Kidney glomerular epithelial cell (primary cell): ENCODE data around the gene SCGB1D4.
"Not testable (repeated sequence)": the region's sequence is repeated elsewhere in the genome, so short reads cannot be mapped to it uniquely, and the experiment has no call there.

ENCODE experiments used
- DNase-seq: peaks from one replicate; lab custom pipeline; 2025; lab: John Stamatoyannopoulos, UW

The SCGB1D4 gene, protein sequence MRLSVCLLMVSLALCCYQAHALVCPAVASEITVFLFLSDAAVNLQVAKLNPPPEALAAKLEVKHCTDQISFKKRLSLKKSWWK

DNA sequence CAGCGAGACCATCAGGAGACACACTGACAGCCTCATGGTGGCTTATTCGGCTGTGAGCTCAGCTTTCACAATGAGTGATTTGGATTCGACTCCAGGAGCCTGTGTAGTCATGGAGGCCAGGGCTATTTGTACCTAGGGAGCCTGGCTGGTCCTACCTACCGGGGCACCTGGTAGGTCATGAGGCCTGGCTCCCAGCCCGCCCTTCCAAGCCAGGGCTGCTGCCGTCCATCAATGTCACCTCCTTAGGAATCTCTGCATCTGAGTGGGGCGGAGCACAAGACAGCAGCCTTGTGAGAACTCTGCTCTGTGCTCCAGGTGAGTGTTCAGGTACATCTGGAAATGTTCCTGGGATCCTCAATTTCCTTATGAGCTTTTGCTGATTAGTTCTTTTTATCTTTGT lies at the start of gene SCGB1D4:
SCGB1D4 (minus strand) TSS at position 101 of the 400 bp plus-strand sequence; CDS start at position 36, 65 bp downstream.
- DNase-seq, result no peak

DNA sequence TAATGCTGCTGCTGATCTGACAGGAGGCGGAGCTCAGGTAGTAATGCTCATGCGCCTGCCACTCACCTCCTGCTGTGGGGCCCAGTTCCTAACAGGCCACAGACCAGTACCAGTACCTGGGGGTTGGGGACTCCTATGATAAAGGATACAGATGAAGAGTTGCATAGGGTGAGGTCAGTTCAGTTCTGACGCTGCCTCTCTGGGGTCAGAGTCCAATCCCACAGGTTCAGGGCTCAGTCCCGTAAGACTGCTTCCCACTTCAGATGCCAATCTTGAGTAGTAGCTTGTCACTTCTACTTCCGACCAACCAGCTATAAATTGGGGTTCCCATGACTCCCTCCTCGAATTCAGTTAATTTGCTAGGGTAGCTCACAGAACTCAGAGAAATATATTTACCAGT lies 47.0 kb upstream of the SCGB1D4 start:
- no peak for DNase-seq

DNA sequence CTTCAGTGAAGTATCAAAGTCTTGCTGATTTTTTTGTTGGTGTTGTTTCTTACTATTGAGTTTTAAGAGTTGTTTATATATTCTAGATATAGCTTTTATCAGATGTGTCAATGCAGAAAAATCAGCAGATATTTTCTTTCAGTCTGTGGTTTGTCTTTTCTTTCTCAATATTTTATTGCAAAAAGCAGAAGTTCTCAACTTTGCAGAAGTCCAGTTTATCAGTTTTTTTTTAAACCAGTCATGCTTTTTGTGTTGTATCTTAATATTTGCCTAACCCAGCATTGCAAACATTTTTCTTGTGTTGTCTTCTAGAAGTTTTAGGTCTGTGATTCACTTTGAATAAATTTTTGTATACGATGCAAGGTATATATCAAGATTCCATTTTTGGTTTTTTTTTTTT lies 45.3 kb upstream of the SCGB1D4 start:
- no peak for DNase-seq

DNA sequence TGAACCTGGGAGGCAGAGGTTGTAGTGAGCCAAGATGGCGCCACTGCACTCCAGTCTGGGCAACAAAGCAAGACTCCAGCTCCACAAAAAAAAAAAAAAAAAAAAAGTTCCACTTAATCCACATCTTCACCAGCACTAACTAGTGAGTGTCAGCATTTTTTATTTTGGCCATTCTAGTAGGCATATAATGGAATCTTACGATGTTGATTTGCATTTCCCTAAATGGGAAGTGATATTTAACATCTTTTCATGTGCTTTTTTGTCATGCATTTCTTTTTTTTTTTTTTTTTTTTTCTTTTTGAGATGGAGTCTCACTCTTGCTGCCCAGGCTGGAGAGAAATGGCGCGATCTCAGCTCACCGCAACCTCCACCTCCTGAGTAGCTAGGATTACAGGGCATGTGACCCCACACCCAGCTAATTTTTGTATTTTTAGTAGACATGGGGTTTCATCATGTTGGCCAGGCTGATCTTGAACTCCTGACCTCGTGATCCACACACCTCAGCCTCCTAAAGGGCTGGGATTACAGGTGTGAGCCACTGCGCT lies 44.8 kb upstream of the SCGB1D4 start:
- not testable (repeated sequence) for DNase-seq

DNA sequence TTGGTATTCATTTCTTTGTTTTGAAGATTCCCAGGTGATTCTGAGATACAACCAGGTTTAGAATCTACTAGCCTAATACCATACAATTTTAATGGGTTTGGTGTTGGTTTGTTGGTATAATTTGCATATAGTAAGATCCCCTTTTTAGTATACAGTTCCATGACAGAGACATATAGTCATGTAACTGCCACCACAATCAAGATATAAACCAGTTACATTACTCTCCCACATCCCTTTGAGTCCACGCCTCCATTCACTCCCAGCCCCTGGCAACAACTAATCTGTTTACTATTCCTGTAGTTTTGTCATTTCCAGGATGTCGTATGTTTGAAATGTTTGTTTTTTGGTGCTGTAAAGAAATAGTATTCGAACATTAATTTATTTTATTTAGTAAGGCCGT lies 42.7 kb upstream of the SCGB1D4 start:
- no peak for DNase-seq

DNA sequence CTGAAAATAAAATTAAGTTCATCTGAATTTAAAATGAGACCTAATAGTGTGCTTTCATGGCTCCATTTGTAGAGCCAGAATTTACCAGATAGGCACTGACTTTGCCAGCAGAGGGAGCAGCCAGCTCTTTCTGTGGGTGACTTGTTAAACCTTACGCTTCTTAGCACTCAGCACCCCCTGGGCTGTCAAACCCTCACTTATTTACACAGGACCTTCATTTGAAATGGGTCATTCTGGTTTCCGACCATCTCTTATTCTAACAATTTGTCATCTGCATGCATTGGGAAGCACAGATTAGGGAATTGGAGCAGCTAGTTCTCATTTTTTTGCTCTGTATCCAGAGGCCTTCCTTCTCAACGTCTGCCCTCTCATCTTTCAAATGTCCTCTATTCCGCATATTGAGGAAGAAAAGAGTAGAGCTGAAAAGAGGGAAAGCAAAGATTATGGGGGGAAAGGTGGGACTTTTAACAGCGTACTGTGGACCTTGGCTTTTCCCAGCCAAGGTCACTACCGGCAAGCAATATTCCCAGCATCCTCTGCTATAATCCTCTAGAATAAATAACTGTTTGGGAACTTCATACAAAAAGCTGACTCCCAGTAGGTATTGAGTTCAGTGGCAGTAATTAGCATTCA lies 41.5 kb upstream of the SCGB1D4 start:
- peak; percentile 18 for DNase-seq

DNA sequence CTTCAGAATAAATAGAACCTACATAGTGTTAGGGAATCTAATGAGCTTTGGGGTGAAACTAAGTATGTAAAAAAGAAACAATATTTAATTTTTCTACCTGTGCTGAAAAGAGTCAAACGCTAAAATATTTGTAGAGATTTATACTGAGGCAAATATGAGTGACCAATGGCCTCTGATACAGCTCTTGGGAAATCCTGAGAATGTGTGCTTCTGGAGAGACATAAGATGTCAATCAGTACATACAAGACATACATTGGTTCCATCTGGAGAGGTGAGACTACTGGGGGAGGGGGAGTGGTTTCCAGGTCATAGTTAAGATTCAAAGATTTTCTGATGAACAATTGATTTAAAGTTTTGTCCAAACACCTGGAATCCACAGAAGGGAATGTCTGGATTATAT lies 39.3 kb upstream of the SCGB1D4 start:
- no peak for DNase-seq

DNA sequence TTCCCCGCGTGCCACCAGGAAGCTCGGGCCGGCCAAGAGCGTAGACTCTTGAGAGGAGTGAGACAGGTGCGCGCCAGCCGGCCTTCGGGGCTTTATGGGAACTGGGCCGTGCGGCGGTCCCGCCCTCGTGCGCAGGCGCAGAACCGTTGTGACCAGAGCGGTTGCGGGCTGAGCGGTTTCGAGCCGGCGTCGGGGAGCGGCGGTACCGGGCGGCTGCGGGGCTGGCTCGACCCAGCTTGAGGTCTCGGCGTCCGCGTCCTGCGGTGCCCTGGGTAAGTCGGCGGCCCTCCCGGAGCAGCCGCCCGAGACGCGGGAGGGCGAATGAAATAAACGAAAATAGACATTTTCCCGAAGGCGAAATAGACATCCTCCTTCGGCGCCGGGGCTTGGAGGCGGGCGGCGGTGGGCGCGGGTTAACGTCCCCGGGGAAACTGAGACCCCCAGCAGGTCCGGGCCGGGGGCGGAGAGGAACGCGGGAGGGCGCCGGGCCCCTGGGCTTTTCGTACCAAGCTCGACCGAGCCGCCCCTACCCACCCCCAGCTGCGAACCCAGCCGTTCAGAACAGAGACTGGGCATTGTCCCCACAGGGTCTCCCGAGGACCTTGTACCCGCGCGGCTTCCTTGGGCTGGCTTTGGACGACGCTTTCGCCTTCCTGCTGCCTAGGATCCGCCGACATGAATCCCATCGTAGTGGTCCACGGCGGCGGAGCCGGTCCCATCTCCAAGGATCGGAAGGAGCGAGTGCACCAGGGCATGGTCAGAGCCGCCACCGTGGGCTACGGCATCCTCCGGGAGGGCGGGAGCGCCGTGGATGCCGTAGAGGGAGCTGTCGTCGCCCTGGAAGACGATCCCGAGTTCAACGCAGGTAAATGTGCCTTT lies 38.7 kb upstream of the SCGB1D4 start, which contains the start of gene ASRGL1:
ASRGL1 (plus strand) TSS at position 146 of the 879 bp plus-strand sequence; CDS start at position 676, 530 bp downstream.
- DNase-seq, result peak; percentile 27

DNA sequence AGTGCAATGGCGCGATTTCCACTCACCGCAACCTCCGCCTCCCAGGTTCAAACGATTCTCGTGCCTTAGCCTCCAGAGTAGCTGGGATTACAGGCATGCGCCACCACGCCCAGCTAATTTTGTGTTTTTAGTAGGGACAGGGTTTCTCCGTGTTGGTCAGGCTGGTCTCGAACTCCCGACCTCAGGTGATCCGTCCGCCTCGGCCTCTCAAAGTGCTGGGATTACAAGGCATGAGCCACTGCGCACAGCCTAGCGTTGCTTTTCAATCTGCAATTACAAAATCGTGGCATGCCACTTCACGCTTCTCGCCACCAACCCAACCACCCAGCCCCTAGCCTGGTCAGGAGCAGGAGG lies 38.1 kb upstream of the SCGB1D4 start:
- not testable (repeated sequence) for DNase-seq

DNA sequence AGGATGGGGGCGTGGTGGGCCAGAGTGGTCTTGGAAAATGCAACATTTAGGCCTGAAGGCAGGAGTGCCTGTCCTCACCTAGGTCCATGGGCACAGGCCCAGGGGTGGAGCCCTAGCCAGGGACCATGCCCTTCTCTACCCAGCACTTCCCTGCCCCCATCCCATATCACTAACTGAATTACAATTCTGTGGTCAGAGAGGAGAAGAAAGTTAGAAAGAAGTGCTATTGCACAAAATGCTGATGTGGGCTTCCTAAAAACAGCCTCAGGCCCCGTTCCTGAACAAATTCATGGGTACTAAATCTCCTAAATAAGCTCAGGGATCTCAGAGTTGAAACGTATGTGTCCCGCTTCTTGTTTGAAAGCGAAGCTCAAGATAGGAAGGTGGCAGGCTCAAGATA lies 34.9 kb upstream of the SCGB1D4 start:
- no peak for DNase-seq

DNA sequence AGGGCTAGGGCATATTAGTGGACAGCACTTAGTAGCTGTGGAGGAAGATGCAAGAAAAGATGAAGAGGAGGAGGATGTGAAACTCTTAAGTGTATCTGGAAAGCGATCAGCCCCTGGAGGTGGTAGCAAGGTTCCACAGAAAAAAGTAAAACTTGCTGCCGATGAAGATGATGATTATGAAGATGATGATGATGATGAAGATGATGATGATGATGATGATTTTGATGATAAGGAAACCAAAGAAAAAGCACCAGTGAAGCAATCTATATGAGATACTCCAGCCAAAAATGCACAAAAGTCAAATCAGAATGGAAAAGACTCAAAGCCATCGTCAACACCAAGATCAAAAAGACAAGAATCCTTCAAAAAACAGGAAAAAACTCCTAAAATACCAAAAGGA lies 32.4 kb upstream of the SCGB1D4 start:
- DNase-seq, result not testable (repeated sequence)

DNA sequence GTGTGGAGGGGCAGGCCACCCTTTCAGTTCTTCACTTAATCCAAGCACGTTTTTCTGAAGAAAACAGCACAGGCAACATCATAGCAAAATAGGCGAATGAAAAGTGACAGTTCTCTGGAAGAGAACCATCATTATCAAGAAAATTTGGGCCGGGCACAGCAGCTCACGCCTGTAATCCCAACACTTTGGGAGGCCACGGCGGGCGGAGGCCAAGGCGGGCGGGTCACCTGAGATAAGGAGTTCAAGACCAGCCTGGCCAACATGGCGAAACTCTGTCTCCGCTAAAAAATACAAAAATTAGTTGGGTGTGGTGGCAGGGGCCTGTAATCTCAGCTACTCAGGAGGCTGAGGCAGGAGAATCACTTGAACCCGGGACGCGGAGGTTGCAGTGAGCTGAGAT lies 28.7 kb upstream of the SCGB1D4 start:
- DNase-seq, result not testable (repeated sequence)

DNA sequence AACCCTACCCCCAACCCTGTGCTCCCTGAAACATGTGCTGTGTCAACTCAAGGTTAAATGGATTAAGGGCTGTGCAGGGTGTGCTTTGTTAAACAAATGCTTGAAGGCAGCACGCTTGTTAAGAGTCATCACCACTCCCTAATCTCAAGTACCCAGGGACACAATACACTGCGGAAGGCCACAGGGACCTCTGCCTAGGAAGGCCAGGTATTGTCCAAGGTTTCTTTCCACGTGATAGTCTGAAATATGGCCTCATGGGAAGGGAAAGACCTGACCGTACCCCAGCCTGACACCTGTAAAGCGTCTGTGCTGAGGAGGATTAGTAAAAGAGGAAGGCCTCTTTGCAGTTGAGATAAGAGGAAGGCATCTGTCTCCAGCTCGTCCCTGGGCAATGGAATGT lies 27.8 kb upstream of the SCGB1D4 start:
- DNase-seq, result not testable (repeated sequence)

DNA sequence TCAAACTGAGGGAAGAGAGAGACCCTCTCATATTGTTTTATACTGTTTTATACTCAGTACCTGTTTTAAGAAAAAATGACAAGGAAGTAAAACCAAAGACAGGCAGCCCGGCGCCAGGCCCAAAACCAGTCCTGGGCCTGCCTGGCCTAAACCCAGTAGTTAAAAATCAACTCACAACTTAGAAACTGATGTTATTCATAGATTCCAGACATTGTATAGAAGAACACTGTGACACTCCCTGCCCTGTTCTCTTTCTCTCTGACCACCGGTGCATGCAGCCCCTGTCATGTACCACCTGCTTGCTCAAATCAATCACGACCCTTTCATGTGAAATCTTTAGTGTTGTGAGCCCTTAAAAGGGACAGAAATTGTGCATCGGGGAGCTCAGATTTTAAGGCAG lies 26.9 kb upstream of the SCGB1D4 start:
- DNase-seq, result peak; percentile 45

DNA sequence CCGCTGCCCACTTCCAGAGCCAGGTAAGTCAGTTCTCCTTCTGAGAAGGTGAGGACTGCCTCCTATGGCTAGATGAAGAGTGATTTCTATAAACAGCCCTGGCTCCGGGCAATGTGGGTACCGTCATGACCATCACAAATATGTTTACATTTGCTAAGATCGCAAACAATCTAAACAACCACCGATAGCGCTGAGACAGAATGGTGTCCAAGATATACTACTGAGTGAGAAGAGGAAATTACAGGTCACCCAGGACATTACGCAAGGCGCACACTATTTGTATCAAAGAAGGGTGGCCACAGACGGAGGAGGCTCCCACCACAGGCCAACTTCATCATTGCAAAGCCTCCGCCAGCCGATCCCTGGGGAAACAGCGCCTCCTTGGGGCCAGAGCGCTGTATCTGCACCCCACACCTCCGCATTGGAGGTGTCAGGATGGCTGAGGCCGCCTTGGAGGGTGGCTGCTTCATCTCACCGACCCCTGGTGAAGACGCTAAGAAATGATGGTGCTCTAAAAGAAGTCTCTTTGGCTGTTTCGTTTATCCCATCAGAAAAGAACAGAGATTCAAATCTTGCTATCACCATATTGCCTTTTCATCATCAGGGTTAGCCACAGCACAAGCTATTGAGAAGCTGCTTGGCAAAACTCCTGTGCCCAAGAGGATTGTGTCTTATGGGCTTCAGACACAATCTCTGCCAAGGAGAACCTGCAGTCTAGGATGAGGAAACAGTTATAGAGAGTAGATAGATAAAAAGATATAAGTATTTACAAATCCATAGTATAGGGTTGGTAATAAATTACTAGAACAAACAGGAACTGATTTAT lies 26.1 kb upstream of the SCGB1D4 start:
- no peak for DNase-seq

DNA sequence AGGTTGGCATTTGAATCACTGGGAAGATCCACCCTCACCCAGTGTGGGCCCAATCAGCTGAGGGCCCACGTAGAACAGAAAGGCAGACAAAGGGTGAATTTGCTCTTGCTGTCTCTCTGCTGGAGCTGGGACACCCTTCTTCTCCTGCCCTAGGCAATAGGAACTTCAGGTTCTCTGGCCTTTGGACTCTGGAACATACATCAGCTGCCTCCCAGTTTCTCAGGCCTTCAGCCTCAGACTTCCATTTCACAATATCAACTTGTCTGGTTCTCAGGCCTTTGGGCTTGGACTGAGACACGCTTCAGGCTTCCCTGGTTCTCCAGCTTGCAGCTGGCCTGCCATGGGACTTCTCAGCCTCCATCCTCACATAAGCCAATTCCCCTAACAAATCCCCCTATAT lies 23.6 kb upstream of the SCGB1D4 start:
- DNase-seq, result no peak

DNA sequence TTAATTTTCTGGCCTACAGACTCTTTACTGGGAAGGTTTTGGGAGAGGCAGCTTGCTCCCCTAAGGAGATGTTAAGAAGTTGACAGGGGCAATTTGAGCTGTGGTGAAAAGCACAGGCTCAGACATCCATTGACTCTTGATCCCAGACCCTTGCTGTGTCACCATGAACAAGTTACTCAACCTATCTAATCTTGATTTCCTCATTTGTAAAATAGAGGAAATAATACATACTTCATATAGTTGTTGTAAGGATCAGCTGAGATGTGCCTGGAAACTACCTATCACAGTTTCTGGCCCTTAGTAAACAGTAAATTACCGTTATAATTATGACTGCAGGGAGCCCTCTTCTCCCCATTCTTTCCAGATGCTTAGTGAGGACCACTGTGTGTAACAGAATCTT lies 16.6 kb upstream of the SCGB1D4 start:
- DNase-seq, result no peak

DNA sequence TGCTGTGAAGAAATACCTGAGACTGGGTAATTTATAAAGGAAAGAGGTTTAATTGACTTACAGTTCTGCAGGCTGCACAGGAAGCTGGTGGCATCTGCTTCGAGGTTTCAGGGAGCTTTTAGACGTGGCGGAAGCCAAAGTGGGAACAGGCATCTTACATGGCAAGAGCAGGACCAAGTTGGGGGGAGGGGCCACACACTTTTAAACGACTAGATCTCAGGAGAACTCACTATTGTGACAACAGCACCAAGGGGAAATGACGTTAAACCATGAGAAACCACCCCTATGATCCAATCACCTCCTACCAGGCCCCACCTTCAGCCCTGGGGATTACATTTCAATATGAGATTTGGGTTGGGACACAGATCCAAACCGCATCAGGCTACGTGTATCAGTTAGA lies 11.1 kb upstream of the SCGB1D4 start:
- no peak for DNase-seq

DNA sequence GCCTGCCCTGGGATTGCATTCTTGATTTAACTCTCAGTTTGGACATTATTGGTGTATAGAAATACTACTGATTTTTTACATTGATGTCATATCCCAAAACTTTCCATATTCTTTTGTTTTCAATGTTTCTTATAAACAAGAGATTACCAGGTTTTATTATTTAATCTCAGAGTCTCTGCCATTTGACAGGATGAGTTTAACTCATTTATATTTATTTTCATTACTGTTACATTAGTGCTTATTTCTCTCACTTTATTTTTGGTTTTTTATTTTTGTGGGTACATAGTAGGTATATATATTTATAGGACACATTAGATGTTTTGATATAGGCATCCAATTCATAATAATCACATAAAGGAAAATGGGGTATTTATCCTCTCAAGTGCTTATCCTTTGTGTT lies 9.1 kb upstream of the SCGB1D4 start:
- DNase-seq, result no peak

DNA sequence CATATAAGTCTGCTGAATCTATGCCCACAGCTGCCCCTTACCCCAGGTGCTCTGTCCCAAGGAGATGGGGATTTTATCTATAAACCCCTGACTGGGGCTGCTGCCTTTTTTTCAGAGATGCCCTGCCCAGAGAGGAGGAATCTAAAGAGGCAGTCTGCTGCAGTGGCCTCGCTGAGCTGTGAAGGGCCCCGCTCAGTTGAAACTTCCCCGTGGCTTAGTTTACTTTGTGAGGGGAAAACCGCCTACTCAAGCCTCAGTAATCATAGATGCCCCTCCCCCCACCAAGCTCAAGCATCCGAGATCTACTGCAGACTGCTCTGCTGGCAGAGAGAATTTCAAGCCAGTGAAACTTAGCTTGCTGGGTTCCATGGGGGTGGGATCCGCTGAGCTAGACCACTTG lies 7.4 kb upstream of the SCGB1D4 start:
- no peak for DNase-seq

DNA sequence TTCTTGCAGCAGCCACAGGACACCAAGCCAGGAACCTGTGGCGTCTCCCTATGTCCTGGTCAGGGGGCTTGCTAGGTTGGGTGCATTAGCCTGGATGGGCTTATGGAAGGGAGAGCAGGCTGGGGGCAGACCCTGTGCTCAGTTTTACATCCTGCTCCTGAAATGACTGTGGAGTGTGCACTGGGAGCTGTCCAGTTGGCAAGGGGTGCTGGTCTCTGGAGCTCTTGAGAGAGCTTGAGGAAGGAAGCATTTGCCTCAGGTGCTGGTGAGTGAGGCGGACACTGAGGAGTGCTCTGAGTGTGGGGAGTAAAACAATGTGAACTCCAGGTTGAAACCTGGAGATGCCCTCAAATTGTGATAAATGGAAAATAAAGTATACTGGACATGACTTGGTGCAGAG lies 3.4 kb downstream of the SCGB1D4 start:
- no peak for DNase-seq

DNA sequence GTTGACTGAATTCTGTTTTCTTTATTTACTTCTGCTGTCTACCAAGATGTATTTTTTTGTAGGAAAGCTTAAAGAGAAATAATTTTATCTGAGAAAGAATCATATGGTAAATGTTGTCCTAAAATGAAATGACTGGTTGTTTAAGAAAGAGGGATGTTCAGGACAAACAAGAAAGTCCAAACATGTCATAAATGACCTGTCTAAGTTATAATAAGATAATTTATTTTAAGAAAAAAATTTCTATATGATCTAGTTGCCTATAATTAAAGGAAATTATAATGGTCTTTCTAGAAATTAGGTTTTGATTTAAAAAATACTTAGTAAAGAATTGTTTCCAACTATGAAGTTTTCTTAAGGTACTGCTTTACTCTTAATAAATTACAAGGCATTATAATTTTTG lies 18.4 kb downstream of the SCGB1D4 start:
- DNase-seq, result no peak
